ENCODE data around the gene FMR1.

The FMR1 gene
- total RNA-seq: 79.5 to 85.0 reads per million in 2 donors

GRCh38 chrX:147911192-147912022, at the start of gene FMR1:
Gene FMR1, plus strand, starts transcription at chrX:147911919. Its CDS starts 261 bp downstream, at chrX:147912180.
- DNase-seq: peak; percentile 81 to 96 (median 92)

- DNase-seq: peak in 1 of 5 experiments; percentile 32
Measured at GRCh38 chrX:147875866-147876596, 35.7 kb upstream of the FMR1 start.

DNA sequence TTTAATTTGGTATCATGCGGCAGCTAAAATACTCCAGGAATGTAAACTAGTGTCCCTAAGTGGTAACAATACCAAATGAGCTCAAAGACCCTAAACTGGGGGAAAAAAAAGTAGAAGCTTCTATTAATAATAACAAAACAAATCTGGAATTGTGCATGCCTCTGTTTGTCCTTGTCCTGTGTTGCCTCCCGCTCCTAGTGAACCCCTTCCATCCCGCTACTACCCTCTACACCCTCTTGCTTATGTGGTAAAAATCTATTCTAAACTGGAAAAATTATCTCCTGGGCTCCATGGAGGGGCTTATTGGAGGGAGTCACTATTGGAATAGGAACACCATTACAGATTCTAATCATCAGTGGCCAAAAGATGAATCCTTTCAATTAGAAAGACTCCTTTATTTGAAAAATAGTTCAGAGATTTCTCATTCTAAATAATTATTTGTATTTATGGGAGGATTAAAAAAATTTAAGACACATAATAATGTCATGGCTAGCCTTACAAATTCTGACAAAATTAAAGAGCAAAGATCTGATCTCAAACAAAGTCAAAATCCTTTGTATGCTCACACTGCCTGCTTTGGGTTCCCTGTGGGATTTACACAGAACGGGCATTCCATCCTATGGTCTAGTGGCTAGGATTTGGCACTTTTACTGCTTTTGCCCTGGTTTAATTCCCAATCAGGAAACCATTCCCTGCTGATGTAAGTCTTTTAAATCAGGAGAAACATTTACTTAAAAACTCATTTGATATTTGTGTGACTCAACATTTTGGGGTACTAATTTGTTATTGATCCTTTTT, 34.7 kb upstream of the FMR1 start:
- no peak for DNase-seq

GRCh38 chrX:147877726-147878125, 34.0 kb upstream of the FMR1 start:
- DNase-seq: no peak

GRCh38 chrX:147884958-147885357, 26.8 kb upstream of the FMR1 start:
- DNase-seq: no peak

GRCh38 chrX:147890756-147891155, 21.0 kb upstream of the FMR1 start:
- DNase-seq: no peak

- DNase-seq: no peak
Measured at GRCh38 chrX:147891896-147892295, 19.8 kb upstream of the FMR1 start.

- no peak for DNase-seq
Measured at GRCh38 chrX:147893741-147894140, 18.0 kb upstream of the FMR1 start.

DNA sequence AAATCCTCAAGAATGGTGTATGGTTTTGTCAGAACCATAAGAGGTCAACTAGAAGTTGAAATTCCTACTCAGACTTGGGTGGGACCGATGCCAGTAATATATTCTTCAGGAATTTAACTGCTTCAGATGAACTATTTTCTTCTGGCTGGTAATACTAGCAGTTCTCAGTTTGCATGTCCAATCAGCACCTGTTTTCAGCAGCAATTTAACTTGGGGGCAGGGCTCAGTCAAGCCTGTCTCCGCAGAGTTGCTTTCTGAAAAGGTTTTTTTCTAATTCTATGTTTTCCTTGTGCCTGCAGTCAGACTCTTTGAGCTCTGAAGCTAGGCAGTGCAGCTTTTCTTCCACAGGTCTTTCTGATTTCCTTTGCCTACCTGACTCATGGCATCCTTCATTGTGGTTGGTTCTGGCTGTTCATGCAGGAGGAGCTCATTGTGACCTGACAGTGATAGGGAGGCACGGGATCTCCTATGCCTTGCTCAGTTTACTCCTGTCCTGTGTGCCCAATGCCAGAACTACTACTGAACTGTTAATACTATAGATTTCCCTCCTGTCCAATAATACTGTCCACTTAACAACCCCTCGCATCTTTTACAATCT, 17.3 kb upstream of the FMR1 start:
- no peak for DNase-seq

- no peak for DNase-seq
Measured at GRCh38 chrX:147897117-147897516, 14.6 kb upstream of the FMR1 start.

GRCh38 chrX:147898951-147899350, 12.8 kb upstream of the FMR1 start:
- no peak for DNase-seq

DNA sequence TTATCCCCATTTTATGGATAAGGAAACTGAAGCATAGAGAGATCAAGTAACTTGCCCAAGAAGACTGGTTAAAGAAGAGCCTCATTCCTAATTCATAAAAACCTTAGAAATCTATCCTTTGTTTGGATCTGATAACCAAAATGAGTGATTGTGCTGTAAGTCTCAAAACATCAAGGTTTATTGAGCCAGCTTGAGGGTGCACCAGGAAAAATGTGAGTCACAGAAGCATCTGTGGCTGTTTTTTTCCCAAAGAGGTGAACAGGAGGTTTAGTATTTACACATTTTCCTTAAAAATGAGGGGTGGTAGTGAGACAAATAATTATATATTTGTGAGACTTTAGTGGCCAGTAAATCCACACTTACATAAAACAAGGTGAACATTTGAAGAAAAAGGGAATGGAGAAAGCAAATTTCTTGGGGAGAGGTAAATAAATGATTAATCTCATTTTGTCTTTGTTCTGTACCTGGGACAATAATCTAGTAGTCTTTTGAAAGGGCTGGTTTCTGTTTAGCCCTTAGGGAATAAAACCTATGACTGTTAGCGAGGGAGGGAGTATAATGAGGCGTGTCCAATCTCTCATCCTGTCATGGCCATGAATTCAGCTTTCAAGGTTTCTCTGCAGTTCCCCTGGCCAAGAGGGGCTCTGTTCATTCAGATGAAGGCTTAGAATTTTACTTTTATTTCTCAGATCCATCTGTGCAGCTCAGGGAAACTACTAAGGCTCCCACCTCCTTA, 12.2 kb upstream of the FMR1 start:
- DNase-seq: no peak

DNA sequence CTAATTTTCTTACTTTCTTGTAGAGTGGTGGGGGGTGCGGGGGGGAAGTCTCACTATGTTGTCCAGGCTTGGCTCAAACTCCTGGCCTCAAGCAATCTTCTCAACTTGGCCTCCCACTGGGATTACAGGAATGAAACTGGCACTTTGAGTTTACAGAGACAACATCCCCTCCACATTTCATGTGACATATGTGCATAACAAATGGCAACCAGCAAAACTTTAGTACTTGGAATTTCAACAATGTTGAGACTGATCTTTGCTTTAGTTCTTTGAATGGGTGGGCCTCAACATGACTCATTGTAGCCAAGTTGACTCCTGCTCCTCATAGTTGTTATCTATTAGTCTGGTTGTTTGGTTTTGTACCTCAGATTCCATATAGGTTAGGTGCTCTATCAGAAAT, 11.4 kb upstream of the FMR1 start:
- DNase-seq: no peak

DNA sequence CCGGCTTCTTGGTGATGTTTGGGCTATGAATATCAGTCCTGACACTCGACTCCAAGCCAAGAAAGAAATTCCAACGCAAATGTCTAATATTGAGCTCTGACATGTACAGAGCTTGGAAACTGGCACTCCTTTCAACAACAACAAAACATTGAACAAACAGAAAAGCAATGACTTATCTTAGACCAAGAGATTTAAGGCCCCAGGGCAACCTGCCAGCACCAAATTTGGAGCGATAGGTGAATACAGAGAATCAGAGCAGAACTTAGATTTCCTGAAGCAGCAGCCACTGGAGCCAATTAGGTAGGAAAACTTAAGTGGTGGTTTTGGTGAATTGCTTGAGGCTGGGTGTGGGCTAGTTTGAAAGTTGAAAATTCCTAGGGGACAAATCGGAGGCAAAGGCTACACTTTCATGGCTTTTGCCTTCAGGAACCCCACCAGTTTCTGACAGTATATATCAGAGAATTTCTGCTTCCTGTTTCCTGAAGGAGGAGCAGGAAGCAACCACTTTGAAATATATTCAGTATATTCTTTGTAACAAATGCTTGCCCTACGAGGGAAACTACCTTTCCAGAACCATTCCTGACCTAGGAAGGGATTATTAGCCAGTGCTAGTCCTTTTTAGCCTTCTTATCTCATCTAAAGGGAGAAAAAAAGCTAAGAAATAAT, 10.1 kb upstream of the FMR1 start:
- DNase-seq: no peak

- DNase-seq: no peak
Measured at GRCh38 chrX:147902270-147902669, 9.4 kb upstream of the FMR1 start.

DNA sequence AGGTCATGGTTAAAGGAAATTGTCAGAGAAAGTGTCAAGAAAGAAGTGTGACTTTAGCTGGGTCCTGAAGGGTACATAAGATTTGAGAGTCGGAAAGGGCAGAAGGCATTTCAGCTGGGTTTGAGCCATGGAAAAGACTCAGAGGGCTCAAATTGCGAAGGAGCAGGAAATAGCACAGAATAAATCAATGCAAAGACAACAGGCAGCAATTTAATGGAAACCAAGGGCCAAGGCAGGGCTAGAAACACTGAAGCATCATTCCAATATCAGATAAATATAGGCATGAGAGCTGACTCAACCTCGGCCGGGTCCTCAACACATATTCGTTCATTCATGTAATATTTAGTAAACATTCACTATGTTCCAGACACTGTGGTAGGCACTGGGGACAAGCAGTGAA, 3.6 kb upstream of the FMR1 start:
- DNase-seq: no peak

DNA sequence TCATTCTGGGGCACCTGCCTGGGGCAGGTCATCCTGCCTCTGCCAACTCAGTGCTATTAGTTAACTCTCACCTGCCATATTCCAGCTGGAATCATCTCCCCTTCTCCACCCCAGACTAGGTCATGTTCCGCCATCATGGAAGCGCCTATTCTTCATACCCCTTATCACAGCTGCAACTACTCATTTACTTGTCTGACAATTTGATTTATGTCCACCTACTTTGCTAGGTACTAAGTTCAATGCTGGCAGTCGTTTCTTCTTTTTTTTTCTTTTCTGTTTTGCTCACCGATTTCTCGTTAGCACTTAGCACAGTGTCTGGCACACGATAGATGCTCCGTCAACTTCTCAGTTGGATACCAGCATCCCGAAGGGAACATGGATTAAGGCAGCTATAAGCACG, 1.1 kb upstream of the FMR1 start:
- no peak for DNase-seq

GRCh38 chrX:147912093-147912801, 528 bp downstream of the FMR1 start:
- DNase-seq: peak in 2 of 5 experiments; percentile 5 to 61

DNA sequence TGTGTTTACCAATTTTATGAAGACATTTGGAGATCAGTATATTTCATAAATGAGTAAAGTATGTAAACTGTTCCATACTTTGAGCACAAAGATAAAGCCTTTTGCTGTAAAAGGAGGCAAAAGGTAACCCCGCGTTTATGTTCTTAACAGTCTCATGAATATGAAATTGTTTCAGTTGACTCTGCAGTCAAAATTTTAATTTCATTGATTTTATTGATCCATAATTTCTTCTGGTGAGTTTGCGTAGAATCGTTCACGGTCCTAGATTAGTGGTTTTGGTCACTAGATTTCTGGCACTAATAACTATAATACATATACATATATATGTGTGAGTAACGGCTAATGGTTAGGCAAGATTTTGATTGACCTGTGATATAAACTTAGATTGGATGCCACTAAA, 1.9 kb downstream of the FMR1 start:
- no peak for DNase-seq

GRCh38 chrX:147914591-147914990, 2.9 kb downstream of the FMR1 start:
- DNase-seq: no peak

Data from T-helper 2 cell (primary cell).